DMS53 (cell line): ENCODE measurements around the gene TRMU.

ENCODE experiments used
- DNase-seq: peaks from one replicate; lab custom pipeline; 2025; lab: John Stamatoyannopoulos, UW

TRMU gene

GRCh38 chr22:46369716-46370583 is 34.4 kb downstream of the TRMU start:
- DNase-seq = no peak

- peak; percentile 91 for DNase-seq
These were observed 35.2 kb downstream of the TRMU start for GRCh38 chr22:46370584-46371291.

DNA sequence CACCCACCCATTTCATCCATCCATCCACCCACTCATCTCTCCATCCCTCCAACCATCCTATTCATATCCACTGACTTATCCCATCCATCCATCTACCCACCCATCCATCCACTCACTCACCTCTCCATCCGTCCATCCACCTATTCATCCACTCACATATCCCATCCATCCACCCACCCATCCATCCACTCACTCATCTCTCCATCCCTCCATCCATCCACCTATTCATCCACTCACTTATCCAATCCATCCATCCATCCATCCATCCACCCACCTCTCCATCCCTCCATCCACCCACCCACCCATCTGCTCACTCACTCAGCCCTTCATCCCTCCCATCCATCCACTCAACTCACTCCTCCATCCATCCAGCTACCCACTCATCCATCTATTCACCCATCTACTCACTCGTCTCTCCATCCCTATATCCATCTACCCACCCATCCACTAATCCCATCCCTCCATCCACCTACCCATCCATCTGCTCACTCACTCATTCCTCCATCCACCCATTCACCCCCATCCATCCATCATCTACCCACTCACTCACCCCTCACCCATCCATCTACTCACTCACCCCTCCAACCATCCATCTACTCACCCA is 36.2 kb downstream of the TRMU start:
- DNase-seq = no peak

GRCh38 chr22:46372686-46373085 is 37.2 kb downstream of the TRMU start:
- no peak for DNase-seq

GRCh38 chr22:46373159-46373558 is 37.6 kb downstream of the TRMU start:
- DNase-seq = peak; percentile 75

- peak; percentile 61 for DNase-seq
These were observed 38.6 kb downstream of the TRMU start for GRCh38 chr22:46373921-46374662.

DNA sequence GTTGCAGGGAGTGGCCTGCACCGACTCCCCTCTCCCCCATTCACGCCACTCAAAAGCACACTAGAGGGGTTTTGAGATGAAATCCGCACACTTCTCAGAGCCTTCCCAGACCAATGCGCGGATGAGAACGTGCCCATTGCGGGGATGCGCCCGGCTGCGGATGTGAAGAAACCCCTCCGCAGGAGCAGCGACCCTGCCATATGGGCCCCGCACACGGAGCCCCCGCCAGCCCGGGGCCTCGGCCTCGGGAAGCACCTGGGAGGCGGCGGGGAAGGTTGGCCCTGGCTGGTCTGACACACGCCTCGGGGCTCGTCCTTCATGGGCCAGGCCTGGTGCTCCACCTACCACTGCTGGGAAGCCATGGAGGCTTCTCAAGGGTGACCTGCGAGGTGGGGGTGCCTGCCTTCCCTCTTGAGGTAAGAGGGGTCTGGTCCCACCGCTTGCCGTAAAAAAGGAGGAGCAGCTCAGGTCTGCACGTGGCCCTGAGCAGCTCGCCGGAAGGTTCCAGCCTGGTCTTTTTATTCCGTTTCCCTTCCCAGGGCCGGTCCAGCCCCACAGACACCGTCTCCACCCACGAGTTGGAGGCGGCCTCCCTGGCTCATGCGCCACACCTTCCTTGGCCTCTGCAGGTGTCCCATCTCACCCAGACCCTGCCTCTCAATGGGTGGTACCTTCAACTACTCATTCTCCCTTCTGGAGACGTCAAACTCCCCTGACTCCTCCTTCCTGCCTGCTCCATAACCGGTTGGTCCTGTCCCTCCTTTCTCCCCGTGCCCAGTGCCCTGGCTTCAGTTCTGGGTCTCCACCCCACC is 39.4 kb downstream of the TRMU start:
- peak; percentile 94 for DNase-seq

DNA sequence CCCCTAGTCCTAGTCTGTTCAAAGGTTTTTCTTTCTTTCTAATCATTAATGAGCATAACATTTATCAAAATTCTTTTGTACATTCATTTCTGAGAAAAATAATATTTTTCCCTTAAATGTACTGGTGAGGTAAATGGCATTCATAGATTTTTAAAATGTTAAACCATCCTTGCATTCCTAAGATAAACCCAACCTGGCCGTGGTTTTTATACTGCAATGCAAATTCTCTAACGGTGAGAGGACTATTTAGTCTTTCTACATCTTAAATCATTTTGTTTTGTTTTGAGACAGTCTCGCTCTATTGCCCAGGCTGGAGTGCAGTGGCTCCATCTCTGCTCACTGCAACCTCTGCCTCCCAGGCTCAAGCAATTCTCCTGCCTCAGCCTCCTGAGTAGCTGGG is 40.6 kb downstream of the TRMU start:
- DNase-seq = no peak

GRCh38 chr22:46376908-46377524 is 41.5 kb downstream of the TRMU start:
- DNase-seq = peak; percentile 69

DNA sequence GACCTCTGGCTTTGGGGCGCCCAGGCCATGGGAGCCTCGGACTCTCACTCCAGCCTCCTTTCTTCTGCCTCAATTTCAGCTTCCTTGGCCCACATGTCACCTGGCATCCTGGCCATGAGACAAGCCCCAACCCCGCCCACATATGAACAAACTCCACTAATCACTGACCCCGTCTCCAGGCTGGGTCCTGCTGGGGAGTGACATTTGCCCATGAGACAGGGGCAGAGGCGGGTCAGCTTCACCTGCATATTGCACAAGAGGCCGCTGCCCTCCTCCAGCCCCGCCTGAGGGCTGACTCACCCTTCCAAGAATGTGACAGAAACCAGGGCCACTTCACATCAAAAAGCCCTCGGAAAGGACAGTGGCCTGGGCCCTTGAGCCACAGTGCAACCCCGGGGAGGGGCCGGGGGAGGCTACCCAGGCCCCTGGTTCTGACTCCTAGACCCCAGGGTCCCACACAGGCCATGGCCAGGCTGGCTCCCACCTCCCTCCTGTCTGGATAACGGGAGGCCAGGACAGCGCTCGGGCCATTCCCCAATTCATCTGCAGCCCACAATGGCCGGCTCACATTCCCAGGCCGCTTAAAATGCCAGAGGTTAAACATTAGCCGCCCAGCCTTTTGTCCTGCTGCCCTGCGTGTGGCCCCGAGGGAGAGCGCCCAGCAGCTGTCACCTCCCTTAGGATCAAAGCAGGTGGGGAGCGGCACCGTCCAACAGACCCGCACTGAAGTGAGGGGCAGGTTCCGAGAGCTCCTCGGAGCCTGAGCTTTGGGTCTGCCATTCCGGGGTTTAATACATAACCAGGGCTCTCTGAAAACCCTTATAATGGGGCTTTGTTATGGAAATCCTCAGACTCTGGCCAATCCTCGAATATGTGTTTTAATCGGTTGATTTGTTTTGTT is 42.3 kb downstream of the TRMU start:
- peak; percentile 97 for DNase-seq

DNA sequence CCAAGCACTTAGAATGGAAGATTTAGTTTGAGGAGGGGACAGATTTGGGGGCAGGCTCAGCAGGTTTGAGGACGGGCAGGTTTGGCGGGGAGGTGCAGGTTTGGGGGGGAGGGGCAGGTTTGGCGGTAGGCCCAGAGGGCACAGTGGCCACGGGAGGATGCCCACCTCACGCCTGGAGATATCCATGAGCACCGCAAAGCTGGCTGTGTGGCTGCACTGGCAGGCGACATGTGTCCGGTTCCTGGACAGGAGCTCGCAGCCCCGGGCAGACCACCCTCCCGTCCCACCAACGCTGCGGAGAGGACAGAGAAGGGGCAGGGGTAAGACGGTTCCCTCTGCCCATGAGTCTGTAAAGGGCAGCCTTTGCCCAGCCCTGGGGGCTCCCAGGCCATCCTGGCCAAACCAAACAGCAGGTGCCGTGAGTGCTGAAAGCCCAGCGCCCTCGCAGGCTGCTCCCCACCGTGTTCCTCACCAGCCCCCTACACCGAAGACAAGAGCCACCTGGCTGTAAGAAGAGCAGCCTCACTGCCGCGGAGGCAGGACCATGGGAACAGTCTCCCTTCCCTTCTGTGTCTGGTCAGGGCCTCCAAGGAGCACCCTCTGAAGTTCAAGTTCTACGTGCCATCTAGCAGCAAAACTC is 43.0 kb downstream of the TRMU start:
- DNase-seq = peak; percentile 63

- peak; percentile 91 for DNase-seq
These were observed 43.8 kb downstream of the TRMU start for GRCh38 chr22:46379066-46379930.

DNA sequence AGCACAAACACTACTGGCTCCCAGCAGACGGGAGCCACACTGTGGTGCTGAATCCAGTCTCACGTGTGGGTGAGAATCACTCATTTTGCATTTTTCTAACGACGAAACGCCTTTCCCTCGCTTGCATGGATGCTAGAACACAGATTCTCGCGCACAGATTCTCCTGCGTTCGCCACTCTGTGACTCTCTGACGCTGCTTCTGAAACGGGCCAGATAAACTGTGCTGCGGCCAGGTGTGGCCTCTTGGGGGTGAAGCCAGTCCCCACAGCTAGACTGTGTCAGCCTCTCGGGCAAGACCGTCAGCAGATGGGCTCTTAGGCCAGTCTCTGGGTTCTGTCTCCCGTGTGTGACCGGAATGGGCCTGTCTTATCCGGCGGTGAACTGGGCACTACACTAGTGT is 44.6 kb downstream of the TRMU start:
- DNase-seq = no peak

DNA sequence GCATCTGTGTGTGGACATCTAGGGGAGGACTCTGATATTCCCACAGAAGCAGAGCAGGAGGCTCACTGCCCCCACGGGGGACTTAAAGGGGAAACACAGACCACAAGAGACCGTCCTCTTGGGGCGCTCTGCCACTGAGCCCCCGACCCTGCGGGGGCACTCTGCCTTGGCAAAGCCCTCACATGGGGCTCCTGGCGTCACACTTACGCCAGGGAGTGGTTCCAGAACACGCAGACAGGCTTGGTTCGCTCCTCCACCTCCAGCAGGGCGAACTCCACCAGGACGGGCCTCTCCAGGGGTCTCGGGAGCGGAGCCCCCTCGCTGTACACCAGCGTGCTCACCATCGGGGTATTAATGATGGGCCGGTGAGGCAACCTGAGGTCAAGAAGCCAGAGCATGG is 45.1 kb downstream of the TRMU start:
- no peak for DNase-seq

DNA sequence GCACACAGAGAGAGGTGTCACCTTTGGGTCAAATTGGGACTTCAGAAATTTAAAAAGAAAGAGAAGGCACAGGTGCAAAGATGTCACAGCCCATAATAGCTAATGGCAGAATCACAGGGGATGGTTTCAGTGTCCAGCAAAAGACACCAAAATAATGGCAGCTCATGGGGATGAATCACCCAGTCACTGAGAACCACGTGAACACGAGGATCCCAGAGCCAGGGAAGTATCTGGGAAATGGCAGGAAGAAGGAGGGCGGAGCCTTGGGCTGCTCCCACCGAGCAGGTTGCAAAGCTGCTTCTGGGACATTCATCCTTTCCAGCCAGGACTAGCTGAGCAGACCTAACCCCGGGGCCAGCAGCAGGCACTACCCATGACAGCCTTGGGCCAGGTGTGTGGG is 45.6 kb downstream of the TRMU start:
- DNase-seq = peak; percentile 83

GRCh38 chr22:46381731-46382130 is 46.2 kb downstream of the TRMU start:
- DNase-seq = no peak

DNA sequence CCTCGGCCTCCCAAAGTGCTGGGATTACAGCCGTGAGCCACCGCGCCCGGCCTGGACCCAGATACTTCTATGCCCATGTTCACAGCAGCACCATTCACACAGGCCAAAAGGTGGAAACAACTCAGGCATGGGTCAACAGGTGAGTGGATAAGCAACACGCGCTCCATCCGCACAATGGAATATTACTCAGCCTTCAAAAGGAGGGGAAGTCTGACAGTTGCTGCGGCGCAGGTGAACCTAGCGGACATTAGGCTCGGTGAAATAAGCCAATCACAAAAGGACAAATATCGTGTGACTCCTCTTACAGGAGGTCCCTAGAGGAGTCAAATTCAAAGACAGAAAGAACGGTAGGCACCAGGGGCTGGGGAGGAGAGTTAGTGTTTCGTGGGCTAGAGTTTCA is 47.0 kb downstream of the TRMU start:
- DNase-seq = no peak

- DNase-seq = peak; percentile 20
These were observed 50.8 kb downstream of the TRMU start for GRCh38 chr22:46386312-46386711.
